ENCODE measurements around the gene MAGEA9.
"Not testable (repeated sequence)": the region's sequence is repeated elsewhere in the genome, so short reads cannot be mapped to it uniquely, and the experiment has no call there.

MAGEA9 gene, protein sequence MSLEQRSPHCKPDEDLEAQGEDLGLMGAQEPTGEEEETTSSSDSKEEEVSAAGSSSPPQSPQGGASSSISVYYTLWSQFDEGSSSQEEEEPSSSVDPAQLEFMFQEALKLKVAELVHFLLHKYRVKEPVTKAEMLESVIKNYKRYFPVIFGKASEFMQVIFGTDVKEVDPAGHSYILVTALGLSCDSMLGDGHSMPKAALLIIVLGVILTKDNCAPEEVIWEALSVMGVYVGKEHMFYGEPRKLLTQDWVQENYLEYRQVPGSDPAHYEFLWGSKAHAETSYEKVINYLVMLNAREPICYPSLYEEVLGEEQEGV

DNA sequence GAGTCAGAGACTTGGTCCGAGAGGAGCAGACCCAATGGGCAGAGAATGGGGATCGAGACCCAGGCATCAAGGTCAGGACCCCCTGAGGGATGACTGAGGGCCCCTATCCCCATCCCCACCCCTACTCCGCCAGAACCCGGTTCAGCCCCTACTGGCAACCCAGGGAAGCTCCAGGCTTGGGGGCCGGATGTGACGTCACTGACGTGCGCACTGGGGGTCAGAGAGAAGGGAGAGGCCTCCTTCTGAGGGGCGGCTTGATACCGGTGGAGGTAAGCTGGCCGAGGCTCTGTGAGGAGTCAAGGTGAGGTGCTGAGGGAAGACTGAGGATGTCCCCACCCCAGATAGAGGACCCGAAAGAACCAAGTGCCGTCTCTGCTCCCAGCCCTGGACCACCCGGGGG, at the start of gene MAGEA9:
MAGEA9 (plus strand) TSS at position 204 of the 400 bp plus-strand sequence. CDS start 4,281 bp downstream, outside the sequence.
- DNase-seq = not testable (repeated sequence)

DNA sequence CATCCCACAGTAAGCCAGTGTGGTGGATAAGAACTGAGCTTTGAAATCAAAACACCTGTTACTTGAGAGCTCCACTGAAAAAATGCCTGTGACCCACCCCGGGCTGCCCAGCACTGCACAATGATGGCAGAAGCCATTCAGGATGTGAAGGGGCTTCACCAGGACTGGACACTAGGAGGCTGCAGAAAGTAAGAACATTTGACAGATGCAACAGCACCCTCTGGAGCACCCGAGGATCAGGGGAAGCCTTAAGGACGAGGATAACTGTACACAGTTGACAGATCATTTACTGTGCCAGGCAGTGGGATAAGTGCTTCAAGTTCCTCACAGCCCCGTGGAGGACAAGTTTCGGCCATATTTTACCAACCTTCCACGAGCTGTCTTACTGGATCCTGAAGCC, 39.5 kb upstream of the MAGEA9 start:
- DNase-seq = not testable (repeated sequence)

DNA sequence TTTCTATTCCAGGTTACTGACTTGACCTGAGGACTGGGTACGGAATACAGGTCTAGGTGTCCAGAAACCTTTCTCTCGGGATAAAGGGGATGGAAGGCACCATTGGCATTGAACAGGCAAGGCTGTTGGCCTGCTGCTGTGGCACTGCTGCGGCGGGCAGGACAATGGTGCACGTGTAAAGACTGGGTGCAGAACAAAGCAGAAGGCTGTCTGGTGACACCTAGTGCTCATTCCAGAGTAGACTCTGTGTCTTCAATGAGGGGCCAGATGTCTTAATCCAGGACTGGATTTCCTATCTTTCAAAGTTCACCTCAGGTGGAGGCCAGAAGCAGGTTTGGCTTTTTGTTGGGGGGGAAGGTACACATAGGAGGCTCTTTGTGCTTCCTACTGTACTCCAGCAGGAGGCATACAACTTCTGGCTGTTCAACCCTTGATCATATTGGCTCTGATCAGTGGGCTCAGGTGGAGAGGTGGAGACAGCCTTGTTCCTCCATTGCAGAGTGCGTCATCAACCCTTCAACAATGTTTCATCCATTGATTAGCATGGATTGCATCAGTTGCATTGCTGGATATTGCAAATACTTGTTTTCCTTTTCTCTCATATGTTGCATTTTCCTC, 35.2 kb upstream of the MAGEA9 start:
- DNase-seq = not testable (repeated sequence)

DNA sequence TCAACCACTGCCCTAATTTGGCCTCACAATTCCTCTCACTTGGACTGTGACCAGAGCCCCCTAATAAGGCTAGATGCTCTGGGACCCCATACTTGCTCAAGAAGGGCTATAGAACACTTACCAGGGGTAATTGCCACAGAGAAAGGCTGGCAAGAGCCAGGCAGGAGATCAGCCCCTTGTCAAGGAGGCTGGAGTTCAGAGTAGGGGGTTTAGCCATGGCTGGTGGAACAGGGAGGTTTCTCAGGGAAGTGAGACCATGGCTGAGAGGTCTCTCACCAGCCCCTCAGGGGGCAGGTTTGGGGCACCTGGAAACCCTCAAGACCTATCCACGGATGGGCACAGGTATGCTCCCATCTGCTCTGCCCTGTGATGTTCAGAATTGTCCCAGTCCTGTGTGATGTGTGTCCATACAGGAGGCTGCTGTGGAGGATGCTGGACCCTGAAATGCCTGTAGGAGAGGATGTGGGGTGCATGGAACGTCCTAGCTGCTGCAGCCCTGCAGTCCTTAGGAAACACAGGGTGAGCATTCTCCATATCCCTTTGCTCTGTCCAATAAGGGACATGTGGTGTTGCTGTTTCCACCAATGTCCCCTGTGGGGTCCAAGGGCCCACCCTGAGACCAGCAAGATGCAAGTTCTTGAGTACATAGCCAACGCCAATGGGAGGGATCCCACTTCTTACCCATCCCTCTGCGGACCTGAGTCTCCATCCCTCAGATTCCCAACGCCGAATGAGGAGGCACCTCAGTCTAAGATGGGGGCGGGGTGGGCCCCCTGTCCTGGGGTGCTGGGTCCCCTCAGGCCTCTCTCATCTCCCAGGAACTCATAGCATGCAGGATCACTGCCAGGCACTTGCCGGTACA, 24.3 kb upstream of the MAGEA9 start:
- DNase-seq = no peak

DNA sequence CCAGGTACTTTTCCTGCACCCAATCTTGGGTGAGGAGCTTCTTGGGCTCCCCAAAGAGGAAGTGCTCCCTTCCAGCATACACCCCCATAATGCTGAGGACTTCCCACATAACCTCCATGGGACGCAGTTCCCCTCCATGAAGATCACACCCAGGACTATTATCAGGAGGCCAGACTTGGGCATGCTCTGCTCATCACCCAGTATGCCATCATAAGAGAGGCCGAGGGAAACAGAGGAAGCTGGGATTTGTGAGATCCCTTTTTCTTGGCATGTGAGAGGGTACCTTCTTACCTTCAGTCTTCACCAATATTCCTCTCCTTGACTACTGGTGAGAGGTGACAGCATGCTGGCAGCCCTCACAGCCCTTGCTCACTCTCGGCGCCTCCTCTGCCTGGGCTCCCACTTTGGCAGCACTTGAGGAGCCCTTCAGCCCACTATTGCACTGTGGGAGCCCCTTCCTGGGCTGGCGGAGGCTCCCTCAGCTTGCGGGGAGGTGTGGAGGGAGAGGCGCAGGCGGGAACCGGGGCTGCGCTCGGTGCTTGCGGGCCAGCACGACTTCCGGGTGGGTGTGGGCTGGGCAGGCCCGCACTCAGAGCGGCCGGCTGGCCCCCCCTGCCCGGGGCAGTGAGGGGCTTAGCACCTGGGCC, 23.5 kb upstream of the MAGEA9 start:
- DNase-seq = no peak

DNA sequence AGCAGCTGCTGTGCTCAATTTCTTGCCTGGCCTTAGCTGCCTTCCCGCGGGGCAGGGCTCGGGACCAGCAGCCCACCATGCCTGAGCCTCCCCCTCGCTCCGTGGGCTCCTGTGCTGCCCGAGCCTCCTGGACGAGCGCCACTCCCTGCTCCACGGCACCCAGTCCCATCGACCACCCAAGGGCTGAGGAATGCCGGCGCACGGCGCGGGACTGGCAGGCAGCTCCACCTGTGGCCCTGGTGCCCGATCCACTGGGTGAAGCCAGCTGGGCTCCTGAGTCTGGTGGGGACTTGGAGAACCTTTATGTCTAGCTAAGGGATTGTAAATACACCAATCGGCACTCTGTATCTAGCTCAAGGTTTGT, 23.0 kb upstream of the MAGEA9 start:
- DNase-seq = not testable (repeated sequence)

DNA sequence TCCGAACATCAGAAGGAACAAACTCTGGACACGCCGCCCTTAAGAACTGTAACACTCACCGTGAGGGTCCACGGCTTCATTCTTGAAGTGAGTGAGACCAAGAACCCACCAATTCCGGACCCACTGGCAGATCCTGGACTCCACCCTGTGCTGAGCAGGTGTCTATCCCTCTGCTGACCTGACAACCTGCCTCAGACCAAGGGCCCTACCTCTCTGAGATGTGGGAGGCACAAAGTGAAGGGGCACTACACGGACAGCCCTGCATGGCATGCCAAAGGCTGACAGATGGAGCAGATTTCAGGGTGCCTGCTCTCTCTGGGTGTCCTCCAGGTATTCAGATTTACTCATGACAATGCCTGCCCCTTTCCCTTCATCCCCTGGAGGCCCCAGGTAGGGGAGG, 21.9 kb upstream of the MAGEA9 start:
- DNase-seq = no peak

DNA sequence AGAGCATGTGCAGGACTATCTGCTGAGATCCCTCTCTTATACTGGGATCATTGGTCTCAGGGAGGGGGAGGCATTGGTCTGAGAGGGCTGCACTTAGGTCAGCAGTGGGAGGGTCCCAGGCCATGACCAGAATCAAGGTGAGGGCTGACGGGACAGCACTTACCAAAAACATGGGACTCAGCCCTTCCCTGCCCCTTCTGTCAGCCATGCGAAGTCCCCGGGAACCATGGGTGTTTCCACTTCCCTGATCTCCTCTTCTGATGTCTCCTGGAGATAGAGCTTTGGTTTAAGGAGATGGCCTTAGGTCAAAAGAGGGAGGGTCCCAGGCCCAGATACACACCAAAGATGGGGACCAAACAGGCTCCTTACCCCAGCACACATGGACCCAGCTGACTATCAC, 20.8 kb upstream of the MAGEA9 start:
- no peak for DNase-seq

DNA sequence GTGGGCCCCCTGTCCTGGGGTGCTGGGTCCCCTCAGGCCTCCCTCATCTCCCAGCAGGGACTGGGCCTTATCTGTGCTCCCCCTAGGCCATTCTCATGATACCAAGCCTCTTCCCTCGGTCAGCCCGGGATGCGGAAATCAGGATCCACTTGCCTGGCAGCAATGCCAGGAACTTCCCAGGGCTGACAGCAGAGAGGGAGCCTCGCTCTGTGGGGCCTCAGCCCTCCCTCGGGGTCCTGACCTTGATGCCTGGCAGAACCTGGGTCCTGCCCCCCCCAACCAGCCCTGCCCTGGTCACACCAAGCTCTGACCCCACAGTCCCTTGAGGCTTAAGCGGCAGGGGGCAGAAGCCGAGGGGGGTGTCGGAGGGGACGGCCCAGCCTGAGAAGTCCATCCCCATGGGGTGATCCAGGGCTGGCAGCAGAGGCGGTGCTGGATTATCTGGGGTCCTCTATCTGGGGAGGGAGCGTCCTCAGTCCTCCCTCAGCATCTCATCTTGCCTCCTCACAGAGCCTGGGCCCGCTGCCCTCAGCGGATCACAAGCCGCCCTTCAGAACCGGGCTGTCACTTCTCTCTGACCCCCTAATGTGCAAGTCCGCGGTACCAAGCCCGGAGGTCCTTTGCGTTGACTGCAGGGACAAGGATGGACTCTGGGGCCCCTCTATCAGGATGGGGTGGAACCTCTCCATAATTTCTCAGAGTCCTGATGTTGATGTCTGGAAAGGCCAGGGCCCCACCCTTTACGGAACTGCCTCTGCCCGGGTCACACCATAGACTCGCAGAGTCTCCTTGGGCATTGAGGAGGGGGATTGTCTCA, 19.7 kb upstream of the MAGEA9 start:
- not testable (repeated sequence) for DNase-seq

DNA sequence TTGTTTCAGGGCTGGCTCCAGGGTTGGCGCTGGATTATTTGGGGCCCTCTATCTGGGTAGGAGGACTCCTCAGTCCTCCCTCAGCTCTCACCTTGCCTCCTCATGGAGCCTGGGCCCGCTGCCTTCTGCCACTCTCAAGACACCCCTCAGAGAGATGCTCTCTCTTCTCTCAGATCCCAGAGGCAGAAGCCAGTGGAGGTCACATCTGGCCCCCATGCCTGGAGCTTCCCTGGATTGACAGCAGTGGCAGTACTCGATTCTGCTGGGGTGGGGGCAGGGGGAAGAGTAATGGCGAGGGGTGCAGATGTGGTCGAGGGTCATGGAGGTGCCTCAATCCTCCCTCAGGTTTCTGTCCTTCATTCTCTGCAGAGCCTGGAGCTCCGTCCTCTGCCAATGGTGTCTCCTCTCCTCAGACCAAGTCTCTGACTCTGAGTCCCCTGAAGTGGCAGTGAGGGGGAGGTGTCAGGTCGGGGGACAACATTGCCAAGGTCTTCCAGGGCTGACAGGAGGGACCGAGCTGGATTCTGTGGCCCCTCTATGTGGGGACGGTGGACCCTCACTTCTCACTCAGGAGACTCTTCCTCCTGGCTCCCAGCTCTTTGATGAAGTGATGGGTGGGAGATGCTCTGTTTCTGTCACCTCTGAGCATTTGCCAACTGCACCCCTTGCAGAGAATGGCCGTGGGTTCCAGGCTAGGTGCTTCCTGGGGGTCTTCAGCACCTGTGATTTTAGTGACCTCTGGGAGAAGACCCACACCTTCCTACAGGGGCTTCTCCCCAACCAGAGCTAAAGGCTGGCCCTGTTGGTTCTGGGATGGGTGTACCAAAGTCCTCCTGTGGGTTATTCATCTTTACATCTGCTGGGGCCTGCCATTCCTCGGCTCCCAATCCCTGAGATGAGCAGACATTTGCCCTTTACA, 18.8 kb upstream of the MAGEA9 start:
- DNase-seq = no peak

DNA sequence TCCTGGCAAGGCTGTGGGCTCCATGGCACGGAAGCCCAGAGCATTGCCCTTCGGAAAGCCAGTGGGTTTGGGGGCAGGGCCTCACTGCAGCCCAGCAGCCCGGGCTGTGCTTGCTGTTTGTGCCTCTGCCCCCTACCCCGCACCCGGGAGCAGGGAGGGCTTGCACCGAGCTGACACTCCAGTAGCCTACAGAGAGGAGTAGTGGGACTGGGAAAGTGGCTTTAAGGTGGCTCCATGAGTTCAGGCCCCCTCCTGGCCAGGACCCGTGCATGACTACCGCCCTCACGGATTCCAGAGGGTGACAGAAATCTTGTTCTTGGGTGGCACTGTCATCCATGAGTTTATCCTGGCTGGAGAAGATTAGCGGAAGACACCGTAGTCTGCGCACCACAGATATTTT, 11.4 kb upstream of the MAGEA9 start:
- not testable (repeated sequence) for DNase-seq

DNA sequence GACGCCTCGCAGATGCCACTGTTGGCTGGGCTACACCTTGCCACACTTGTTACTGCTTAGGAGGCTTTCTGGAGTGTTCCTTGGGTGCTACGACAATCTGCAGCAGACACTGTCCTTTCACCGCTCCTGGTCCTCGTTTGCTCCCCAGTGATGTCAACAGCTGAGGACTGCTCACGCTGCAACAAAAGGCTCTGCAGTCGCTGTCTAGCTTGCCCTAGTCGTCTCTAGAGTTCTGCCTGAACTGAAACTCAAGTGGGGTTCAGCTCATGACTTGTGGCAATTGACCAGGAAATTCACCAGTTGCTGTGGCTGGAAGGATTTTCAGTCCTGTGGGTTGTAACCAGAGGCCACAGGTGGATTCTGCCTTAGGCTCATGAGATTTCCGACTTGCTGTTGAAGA, 8.7 kb upstream of the MAGEA9 start:
- DNase-seq = not testable (repeated sequence)

DNA sequence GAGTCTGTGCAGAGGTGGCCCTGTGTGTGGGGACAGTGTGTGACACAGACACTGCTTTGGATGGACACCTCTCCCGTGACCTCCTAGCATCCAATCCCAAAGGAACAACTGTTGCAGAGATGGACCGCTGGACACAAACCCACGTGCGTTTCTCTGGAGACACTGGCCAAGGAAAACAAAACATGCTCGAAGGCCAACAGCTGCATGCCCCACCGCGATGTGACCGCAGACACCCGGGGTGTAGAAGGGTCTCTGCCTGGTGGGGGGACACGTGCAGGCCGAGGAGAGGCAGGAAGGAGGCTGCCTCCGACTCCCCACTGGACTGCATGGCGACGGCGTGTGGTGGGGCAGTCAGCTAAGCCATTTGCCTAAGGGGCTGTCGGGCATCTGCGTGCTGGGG, 8.0 kb upstream of the MAGEA9 start, which contains the start of gene HSFX1:
HSFX1 (plus strand) TSS at position 301 of the 400 bp plus-strand sequence. CDS start 614 bp downstream, outside the sequence.
- DNase-seq = not testable (repeated sequence)

DNA sequence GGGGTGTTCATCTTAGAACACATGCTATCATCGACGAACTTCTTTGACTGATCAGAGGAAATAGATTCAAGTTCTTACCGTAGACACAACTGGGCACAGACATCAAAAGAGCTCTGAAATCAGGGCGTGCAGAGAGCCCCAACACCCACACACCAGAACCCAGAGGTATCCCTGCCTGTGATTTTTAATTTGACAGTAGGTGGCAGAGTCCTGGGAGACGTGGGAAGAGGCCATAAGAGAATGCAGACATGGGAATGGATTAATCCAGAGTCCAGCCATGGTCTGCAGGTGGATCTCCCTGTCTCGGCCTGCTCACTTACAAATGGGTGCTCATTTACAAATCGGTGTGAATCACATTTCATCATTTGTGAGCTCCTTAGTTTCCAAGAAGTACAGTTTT, 3.7 kb upstream of the MAGEA9 start:
- not testable (repeated sequence) for DNase-seq

DNA sequence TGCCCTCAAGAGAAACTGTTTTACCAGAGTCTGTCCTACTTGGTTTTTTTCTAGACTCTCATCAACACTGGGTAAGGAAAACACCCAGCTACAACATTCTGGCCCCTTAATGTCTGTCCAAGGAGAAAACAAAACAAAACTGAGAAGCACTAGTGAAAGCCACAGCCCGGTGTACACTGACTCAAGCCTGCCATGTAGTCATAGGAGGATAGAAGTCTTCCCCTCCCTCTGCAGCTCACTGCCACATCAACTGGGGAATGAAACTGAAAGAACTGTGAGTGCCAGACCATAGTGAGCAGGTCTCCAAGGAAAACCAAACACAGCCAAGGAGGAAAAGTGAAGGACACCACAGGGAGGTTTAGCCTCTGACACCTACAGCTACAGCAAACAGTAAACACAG, 13.8 kb downstream of the MAGEA9 start:
- DNase-seq = not testable (repeated sequence)

DNA sequence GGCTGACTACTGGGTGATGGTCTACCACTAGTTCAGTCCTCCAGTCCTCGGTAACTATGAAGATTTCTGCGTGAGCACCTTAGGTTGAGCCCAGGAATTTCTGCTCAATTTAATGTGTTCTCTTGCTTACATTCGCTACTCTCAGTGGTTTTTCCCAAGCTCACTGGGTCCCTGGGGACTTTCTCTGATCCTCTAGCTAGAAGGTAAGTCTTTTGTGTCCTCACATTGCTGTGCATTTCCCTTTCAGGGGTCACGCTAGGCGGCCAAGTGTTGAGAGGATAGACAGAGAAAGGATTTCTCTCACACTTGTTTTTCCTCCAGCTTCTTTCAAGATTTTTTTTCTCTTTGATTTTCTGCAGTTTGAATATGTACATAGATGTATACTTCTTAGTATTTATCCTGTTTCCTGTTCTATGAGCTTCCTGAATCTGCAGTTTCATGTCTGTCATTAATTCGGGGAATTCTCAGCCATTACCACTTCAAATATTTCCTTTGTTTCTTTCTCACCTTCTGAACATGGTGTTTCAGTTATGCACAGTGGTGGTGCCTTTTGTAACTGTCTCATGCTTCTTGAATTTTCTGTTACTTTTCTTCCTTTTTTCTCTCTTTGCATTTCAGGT, 17.5 kb downstream of the MAGEA9 start:
- no peak for DNase-seq

DNA sequence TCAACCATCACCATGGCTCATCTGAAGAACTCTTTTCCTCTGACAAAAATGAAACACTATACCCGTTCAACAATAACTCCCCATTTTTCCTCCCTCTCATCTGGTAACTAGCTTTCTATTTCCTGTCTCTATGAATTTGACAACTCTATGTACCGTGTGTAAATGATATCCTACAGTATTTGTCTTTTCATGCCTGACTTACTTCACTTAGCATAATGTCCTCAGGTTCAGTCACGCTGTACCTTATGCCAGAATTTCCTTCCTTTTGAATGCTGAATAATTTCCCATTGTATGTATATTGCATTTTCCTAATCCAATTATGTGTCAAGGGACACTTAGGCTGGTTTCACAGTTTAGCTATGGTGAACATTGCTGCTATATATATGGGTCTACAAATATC, 18.2 kb downstream of the MAGEA9 start:
- DNase-seq = no peak

DNA sequence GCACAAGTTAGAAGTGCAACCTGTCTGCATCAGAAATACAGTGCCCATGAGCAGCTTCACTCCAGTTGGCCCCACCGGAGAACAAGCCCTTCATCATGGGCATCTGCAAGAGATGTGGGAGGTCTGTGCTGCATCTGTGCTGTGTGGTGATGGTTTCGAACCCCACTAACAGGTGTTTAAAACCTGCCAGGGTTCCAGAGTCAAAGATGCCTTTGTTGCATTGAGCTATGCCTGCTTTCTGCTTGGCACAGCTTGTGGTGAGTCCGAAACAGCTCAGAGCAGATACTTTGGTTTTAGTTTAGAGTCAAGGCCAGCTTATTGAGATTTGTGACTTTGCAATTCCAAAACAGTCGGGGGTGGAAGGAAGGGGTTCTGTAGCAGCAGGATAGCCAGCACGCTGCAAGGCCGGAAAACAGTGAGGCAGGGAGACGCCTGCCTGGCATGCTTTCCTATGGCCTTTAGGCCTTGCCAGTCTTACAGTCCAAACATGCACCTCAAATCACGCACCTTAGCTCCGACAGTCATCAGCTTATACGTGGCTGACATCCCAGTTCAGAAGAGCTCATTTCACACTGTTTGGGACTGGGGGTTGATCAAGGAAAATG, 21.8 kb downstream of the MAGEA9 start:
- no peak for DNase-seq

DNA sequence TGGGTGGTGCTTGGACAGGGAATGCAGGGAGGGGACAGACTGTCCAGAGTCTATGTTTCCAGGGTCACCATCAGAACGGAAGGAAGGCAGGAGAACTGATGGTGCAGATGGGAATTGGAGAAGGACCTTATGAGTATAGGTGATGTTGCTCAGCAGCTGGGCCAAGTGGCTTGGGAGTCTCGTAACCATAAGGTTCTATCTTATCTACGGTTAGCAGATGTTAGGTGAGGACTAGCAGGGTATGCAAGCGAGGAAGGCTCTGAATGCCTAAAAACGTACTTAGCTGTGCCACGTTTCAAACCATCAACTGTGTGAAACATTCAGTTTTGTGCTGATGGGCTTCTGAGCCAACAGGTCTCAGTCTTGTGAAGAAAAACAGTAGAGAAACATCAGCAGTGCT, 22.4 kb downstream of the MAGEA9 start:
- no peak for DNase-seq
